ENCODE measurements around the gene TCF7. TPM values are rescaled to one million over a fixed set of nuclear protein-coding genes. Genes with fewer than 3 reads are reported as not detected.

TCF7 gene
- total RNA-seq, 1 experiment from 2014 or later: 28.5 TPM

GRCh38 chr5:134090522-134090921, 24.0 kb upstream of the TCF7 start:
- no peak for DNase-seq (ENCODE audit: low spot score)

DNA sequence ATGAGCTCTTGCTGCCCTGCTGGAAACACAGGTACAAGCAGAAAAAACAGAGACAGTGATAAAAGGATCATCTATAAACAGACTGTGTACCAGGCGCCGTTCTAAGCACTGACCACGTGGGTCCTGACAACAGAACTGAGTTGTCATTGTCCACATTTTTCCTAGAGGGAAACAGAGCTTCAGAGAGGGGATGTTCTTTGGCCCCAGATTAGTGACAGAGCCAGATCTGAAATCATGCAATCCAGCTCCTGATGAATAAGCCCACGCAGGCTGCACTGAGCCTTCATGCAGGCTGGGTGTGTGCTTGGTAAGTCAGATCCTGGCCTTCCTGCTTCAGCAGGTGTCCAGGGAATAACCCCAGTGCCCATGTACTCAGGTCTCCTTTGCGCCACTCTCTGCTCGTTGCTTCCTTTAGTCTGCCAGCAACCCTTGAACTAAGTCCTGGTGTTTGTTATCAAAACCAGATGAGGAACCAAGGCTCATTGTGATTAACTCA, 22.8 kb upstream of the TCF7 start:
- no peak for DNase-seq (ENCODE audit: low spot score)

DNA sequence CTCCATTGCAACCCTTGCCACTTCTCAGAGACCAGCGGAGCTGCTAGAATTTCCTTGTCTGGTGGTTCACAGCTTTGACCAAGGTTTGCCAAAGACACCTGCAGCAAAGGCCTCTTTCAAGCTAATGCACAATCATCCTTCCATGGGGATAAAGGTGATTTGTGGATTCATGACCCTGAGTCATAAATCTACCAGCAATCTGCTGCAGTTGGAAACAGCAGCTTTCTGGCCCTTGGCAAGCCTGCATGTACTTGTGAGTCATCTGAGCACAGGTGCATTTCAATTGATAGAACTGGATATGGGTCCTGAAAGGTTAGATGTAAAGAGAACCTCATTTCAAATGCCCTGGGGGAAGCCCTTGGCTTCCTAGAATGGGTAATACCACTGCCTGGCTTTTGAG, 21.6 kb upstream of the TCF7 start:
- peak; percentile 83 for DNase-seq (ENCODE audit: low spot score)

DNA sequence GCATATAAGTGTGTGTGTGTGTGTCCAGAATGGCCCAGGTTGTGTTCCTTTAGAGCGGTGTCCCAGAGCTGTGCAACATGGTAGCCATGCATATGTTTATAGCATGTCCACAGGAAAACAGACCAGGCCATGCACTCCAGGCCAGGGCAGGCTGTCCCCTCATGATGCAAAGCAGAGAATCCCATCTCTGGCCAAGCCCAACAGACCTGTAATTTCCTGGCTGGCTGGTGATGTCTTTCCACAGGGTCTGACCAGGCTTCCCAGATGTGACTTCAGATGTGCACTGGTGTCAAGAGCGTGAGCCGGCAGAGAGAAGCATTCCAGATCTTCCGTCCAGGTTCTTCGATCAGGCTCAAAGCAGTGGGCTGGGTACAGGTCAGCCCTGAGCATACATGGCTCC, 21.1 kb upstream of the TCF7 start:
- DNase-seq (ENCODE audit: low spot score): no peak

- no peak for DNase-seq (ENCODE audit: low spot score)
These were observed 19.2 kb upstream of the TCF7 start for GRCh38 chr5:134095293-134095692.

DNA sequence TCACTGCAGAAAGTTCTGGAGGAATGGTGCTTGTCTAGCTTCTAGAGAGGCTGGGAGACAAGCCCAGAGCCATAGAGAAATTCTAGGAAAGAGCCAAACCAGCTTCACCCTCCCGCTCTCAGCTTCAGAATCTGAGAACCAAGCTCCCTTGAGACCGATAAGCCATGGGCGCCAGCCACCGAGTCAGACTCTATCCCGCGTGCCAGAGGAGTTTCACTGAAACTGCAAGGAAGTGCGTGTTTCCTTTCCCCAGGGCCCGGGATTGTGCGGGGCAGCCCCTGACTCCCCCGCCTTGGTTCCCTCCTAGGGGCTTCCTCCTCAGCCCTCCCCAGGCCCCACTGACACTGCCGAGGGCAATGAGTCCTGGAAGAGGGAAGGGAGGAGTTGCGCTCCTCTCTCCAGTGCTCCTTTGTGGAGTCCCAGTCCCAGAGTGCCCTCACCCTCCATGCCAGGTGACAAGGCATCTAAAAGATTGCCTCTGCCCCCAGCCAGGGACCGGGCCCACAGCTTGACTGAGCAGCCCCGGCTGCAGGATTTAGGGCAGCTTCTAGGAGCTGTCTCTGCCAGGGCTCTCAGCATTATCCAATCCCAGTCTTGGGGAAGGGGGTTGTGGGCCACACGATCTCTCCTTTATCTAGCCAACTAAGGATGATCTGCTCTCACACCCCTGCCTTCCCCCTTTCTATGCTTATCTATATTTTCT, 18.4 kb upstream of the TCF7 start:
- DNase-seq (ENCODE audit: low spot score): no peak

DNA sequence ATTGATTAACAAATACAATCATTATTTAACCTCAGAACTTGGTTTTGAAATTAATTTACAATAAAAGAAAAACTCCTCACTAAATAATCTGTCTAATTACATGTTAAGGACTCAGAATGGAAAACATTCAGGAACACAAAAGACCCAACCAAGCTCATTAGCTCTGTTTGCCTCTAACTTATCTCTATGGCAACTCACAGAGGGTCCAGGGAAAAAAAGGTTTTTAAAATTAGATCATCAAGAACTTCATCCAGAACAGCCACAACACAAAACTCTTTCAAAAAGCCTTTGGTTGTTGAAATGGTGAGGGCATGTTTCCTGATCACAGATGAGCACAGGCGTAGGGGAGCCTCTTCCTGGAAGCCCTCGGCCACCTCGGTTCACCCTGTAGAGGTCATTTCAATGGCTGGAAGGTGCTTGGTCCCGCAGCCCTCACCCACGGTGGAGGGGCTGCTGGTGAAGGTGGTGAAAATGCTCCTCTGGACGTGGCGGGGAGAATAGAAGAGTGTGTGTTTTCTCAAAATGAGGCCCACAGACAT, 17.2 kb upstream of the TCF7 start:
- DNase-seq (ENCODE audit: low spot score): no peak

DNA sequence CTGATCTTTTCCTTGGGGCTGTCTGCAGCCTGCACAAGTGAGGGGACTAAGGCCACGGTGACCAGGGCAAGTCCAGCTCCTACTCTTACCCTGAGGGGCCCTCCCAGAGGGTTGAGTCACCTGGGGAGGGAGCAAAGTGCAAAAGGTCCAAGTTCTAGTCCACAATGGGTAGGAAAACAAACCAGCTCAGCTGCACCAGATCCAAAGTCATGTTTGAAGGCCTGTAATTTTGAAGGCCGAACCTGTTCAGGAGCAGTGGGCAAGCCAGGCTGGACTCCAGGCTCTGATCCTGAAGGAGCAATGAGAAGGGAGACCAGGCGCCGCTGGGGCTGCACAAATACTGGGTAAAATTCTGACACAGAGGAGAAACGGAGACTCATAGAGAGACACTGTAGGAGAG, 15.8 kb upstream of the TCF7 start:
- DNase-seq (ENCODE audit: low spot score): peak; percentile 40

- DNase-seq (ENCODE audit: low spot score): no peak
These were observed 15.1 kb upstream of the TCF7 start for GRCh38 chr5:134099288-134099872.

DNA sequence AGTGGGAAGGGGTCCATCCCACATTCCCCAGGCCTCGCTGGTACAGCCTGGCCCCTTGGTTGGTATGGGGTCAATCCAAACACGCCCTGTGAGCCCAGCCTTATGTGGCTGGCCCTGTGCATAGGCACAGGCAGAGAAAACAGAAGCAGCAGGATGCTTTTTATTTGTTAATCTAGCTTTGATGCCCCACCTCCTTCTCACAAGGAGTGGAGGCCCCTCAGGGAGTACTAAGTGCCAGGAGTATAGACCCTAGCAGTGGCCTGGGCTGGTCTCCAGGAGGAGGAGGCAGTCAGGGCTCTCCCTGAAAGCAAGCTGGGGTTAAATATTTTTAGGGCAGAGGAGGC, 14.6 kb upstream of the TCF7 start:
- no peak for DNase-seq (ENCODE audit: low spot score)

GRCh38 chr5:134100283-134101091, 14.0 kb upstream of the TCF7 start:
- DNase-seq (ENCODE audit: low spot score): no peak

- DNase-seq (ENCODE audit: low spot score): peak; percentile 61
These were observed 12.6 kb upstream of the TCF7 start for GRCh38 chr5:134101686-134102439.

GRCh38 chr5:134103397-134103796, 11.1 kb upstream of the TCF7 start:
- no peak for DNase-seq (ENCODE audit: low spot score)

GRCh38 chr5:134103998-134104654, 10.4 kb upstream of the TCF7 start:
- DNase-seq (ENCODE audit: low spot score): no peak

DNA sequence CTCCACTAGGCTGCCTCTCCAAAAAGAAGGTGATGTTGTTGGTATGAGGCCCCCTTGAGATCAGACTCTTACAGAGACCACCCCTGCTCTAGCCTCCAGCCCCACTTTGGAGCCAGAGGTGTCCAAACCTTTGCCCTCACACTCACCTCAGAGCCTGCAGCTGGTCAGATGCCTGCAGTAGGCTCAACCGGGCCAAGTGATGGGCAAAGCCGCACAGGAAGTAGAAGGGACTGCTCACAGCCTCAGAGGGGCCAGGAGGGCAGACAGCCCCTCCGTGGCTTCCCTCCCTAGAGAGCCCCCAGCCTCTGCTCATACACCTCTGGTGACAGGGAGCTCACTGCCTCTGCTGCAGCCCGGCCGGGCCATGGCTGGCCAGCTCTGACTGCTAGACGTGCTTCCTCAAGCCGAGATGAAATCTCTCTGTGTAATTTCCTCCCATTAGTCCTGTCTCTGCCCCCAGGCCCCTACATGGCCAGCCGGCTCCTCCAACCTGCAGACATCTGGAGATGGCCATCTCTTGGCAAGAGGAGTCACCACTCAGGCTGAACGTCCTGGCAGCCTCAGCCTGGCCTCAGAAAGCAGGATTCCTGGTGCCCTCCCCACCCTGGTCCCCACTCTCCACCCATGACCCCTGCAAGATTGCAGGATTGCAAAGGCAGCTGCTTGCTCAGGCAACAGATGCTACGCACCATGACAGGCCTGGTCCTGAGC, 7.3 kb upstream of the TCF7 start:
- DNase-seq (ENCODE audit: low spot score): no peak

DNA sequence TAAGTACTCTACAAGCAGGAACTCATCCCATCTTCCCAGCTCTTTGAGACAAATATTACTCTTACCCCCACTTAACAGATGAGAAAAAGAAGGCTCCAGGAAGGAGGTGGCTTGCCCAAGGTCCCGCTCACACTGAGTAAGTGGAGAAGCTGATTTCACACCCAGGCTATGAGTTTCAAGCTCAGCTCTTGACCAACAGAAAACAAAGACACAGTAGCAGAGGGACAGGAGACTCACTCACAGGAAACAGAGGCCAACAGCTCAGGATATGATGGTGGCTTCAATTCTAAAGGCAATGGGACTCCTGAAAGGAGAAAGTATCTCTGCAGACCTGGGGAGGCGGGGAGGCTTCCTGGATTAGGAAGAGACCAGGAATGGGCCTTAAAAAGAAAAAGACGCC, 6.7 kb upstream of the TCF7 start:
- DNase-seq (ENCODE audit: low spot score): no peak

- DNase-seq (ENCODE audit: low spot score): no peak
These were observed 4.1 kb upstream of the TCF7 start for GRCh38 chr5:134110382-134110781.

GRCh38 chr5:134111741-134112647, 2.5 kb upstream of the TCF7 start:
- peak; percentile 32 for DNase-seq (ENCODE audit: low spot score)

GRCh38 chr5:134112726-134113362, 1.6 kb upstream of the TCF7 start:
- no peak for DNase-seq (ENCODE audit: low spot score)
